ENCODE data around the gene TDRD12.
"Not testable (repeated sequence)": the region's sequence is repeated elsewhere in the genome, so short reads cannot be mapped to it uniquely, and the experiment has no call there.

Gene TDRD12

GRCh38 chr19:32837531-32837930 is 118.0 kb downstream of the TDRD12 start:
- Histone ChIP-seq H3K4me2 (ENCODE audit: low read length, poor library complexity, severe bottlenecking) (no peak overlapping the region), H3K4me1 (ENCODE audit: control insufficient read depth, insufficient read depth, low read depth, low read length) (peaks cover 2% of the 10 kb centered on the region), H2BK15ac (ENCODE audit: low read depth, poor library complexity, severe bottlenecking) (no peak overlapping the region), H4K91ac (ENCODE audit: low read length) (no peak overlapping the region), H2AFZ (ENCODE audit: low read depth, low read length) (no peak overlapping the region), H3K23ac (ENCODE audit: low read length in 2 of 2) (no peak overlapping the region), H3K27me3 (ENCODE audit: control insufficient read depth in 1 of 2, insufficient read depth in 1 of 2, low read length in 2 of 2) (no peaks in the 10 kb centered on the region), H2BK12ac (ENCODE audit: low read length in 2 of 2) (no peak overlapping the region), H4K8ac (ENCODE audit: low read length) (no peak overlapping the region), H3K14ac (ENCODE audit: low read length in 2 of 2) (no peak overlapping the region), H3K9me3 (ENCODE audit: control insufficient read depth, low read length) (peaks cover 5% of the 10 kb centered on the region), H2BK5ac (ENCODE audit: low read depth, low read length, poor library complexity, severe bottlenecking) (no peak overlapping the region), H3K9ac (ENCODE audit: low read length) (no peak overlapping the region), H3K18ac (ENCODE audit: low read depth in 1 of 2, low read length in 2 of 2) (no peak overlapping the region), H3K36me3 (ENCODE audit: control insufficient read depth in 1 of 2, insufficient read depth in 2 of 2, low read depth in 1 of 2, low read length in 2 of 2) (no peaks in the 10 kb centered on the region), H2AK5ac (ENCODE audit: low read length, severe bottlenecking) (no peak overlapping the region), H3K79me1 (replicated peaks; ENCODE audit: low read length, poor library complexity, severe bottlenecking) (no peaks in the 10 kb centered on the region), H3K27ac (ENCODE audit: low read length, poor library complexity, severe bottlenecking) (no peak overlapping the region), H2BK120ac (ENCODE audit: low read depth, low read length) (no peak overlapping the region), H3K4ac (ENCODE audit: low read depth in 1 of 2, low read length in 2 of 2) (no peak overlapping the region), H3K4me3 (ENCODE audit: insufficient read depth in 1 of 2, low read depth in 1 of 2, low read length in 2 of 2) (no peak overlapping the region)
- no peak for DNase-seq
- 100% methylated on average over 3 of the region's 7 CpGs for WGBS

- H3K27ac ChIP-seq (ENCODE audit: low read length, poor library complexity, severe bottlenecking) = no peak overlapping the region
- H3K27me3 ChIP-seq (ENCODE audit: control insufficient read depth in 1 of 2, insufficient read depth in 1 of 2, low read length in 2 of 2) = no peaks in the 10 kb centered on the region
- H2BK120ac ChIP-seq (ENCODE audit: low read depth, low read length) = no peak overlapping the region
- no peak overlapping the region for H2AK5ac ChIP-seq (ENCODE audit: low read length, severe bottlenecking)
- no peaks in the 10 kb centered on the region for H3K79me1 ChIP-seq (replicated peaks; ENCODE audit: low read length, poor library complexity, severe bottlenecking)
- no peak overlapping the region for H2BK12ac ChIP-seq (ENCODE audit: low read length in 2 of 2)
- peaks cover 5% of the 10 kb centered on the region for H3K9me3 ChIP-seq (ENCODE audit: control insufficient read depth, low read length)
- no peak overlapping the region for H2BK5ac ChIP-seq (ENCODE audit: low read depth, low read length, poor library complexity, severe bottlenecking)
- no peaks in the 10 kb centered on the region for H3K36me3 ChIP-seq (ENCODE audit: control insufficient read depth in 1 of 2, insufficient read depth in 2 of 2, low read depth in 1 of 2, low read length in 2 of 2)
- H4K8ac ChIP-seq (ENCODE audit: low read length) = no peak overlapping the region
- H3K4me3 ChIP-seq (ENCODE audit: insufficient read depth in 1 of 2, low read depth in 1 of 2, low read length in 2 of 2) = no peak overlapping the region
- H3K4ac ChIP-seq (ENCODE audit: low read depth in 1 of 2, low read length in 2 of 2) = no peak overlapping the region
- H2BK15ac ChIP-seq (ENCODE audit: low read depth, poor library complexity, severe bottlenecking) = no peak overlapping the region
- no peak overlapping the region for H3K18ac ChIP-seq (ENCODE audit: low read depth in 1 of 2, low read length in 2 of 2)
- no peak overlapping the region for H3K4me2 ChIP-seq (ENCODE audit: low read length, poor library complexity, severe bottlenecking)
- H3K23ac ChIP-seq (ENCODE audit: low read length in 2 of 2) = no peak overlapping the region
- WGBS = 73% methylated on average over 7 of the region's 8 CpGs
- no peak for DNase-seq
- no peak overlapping the region for H4K91ac ChIP-seq (ENCODE audit: low read length)
- H3K9ac ChIP-seq (ENCODE audit: low read length) = no peak overlapping the region
- no peak overlapping the region for H2AFZ ChIP-seq (ENCODE audit: low read depth, low read length)
- peaks cover 2% of the 10 kb centered on the region for H3K4me1 ChIP-seq (ENCODE audit: control insufficient read depth, insufficient read depth, low read depth, low read length)
- H3K14ac ChIP-seq (ENCODE audit: low read length in 2 of 2) = no peak overlapping the region
Measured at GRCh38 chr19:32842061-32842460, 122.5 kb downstream of the TDRD12 start.

GRCh38 chr19:32843716-32844245 is 124.2 kb downstream of the TDRD12 start:
- Histone ChIP-seq H3K4me2 (ENCODE audit: low read length, poor library complexity, severe bottlenecking) (no peak overlapping the region), H2BK15ac (ENCODE audit: low read depth, poor library complexity, severe bottlenecking) (no peak overlapping the region), H3K4me1 (ENCODE audit: control insufficient read depth, insufficient read depth, low read depth, low read length) (peaks cover 2% of the 10 kb centered on the region), H3K79me1 (replicated peaks; ENCODE audit: low read length, poor library complexity, severe bottlenecking) (no peaks in the 10 kb centered on the region), H3K14ac (ENCODE audit: low read length in 2 of 2) (no peak overlapping the region), H3K27me3 (ENCODE audit: control insufficient read depth in 1 of 2, insufficient read depth in 1 of 2, low read length in 2 of 2) (no peaks in the 10 kb centered on the region), H3K9ac (ENCODE audit: low read length) (no peak overlapping the region), H2BK5ac (ENCODE audit: low read depth, low read length, poor library complexity, severe bottlenecking) (no peak overlapping the region), H3K36me3 (ENCODE audit: control insufficient read depth in 1 of 2, insufficient read depth in 2 of 2, low read depth in 1 of 2, low read length in 2 of 2) (no peaks in the 10 kb centered on the region), H3K4me3 (ENCODE audit: insufficient read depth in 1 of 2, low read depth in 1 of 2, low read length in 2 of 2) (no peak overlapping the region), H4K91ac (ENCODE audit: low read length) (no peak overlapping the region), H4K8ac (ENCODE audit: low read length) (no peak overlapping the region), H3K18ac (ENCODE audit: low read depth in 1 of 2, low read length in 2 of 2) (no peak overlapping the region), H2BK12ac (ENCODE audit: low read length in 2 of 2) (no peak overlapping the region), H2AK5ac (ENCODE audit: low read length, severe bottlenecking) (no peak overlapping the region), H2BK120ac (ENCODE audit: low read depth, low read length) (no peak overlapping the region), H3K4ac (ENCODE audit: low read depth in 1 of 2, low read length in 2 of 2) (no peak overlapping the region), H2AFZ (ENCODE audit: low read depth, low read length) (no peak overlapping the region), H3K27ac (ENCODE audit: low read length, poor library complexity, severe bottlenecking) (no peak overlapping the region), H3K23ac (ENCODE audit: low read length in 2 of 2) (no peak overlapping the region), H3K9me3 (ENCODE audit: control insufficient read depth, low read length) (peaks cover 5% of the 10 kb centered on the region)
- no peak for DNase-seq
- 93% methylated on average over 17 of the region's 19 CpGs for WGBS

- no CpG with 5 or more reads among the region's 2 CpGs for WGBS
- H3K79me1 ChIP-seq (replicated peaks; ENCODE audit: low read length, poor library complexity, severe bottlenecking); H2AK5ac ChIP-seq (ENCODE audit: low read length, severe bottlenecking); H3K36me3 ChIP-seq (ENCODE audit: control insufficient read depth in 1 of 2, insufficient read depth in 2 of 2, low read depth in 1 of 2, low read length in 2 of 2); DNase-seq; H3K9ac ChIP-seq (ENCODE audit: low read length); H3K4me2 ChIP-seq (ENCODE audit: low read length, poor library complexity, severe bottlenecking); H2BK12ac ChIP-seq (ENCODE audit: low read length in 2 of 2); H3K14ac ChIP-seq (ENCODE audit: low read length in 2 of 2); H3K4me3 ChIP-seq (ENCODE audit: insufficient read depth in 1 of 2, low read depth in 1 of 2, low read length in 2 of 2); H3K4ac ChIP-seq (ENCODE audit: low read depth in 1 of 2, low read length in 2 of 2); H3K9me3 ChIP-seq (ENCODE audit: control insufficient read depth, low read length); H4K91ac ChIP-seq (ENCODE audit: low read length); H3K23ac ChIP-seq (ENCODE audit: low read length in 2 of 2); H2BK5ac ChIP-seq (ENCODE audit: low read depth, low read length, poor library complexity, severe bottlenecking); H4K8ac ChIP-seq (ENCODE audit: low read length); H3K4me1 ChIP-seq (ENCODE audit: control insufficient read depth, insufficient read depth, low read depth, low read length); H3K18ac ChIP-seq (ENCODE audit: low read depth in 1 of 2, low read length in 2 of 2); H2AFZ ChIP-seq (ENCODE audit: low read depth, low read length); H3K27ac ChIP-seq (ENCODE audit: low read length, poor library complexity, severe bottlenecking); H3K27me3 ChIP-seq (ENCODE audit: control insufficient read depth in 1 of 2, insufficient read depth in 1 of 2, low read length in 2 of 2); H2BK120ac ChIP-seq (ENCODE audit: low read depth, low read length); H2BK15ac ChIP-seq (ENCODE audit: low read depth, poor library complexity, severe bottlenecking): not testable (repeated sequence)
Measured at GRCh38 chr19:32848035-32848434, 128.5 kb downstream of the TDRD12 start.

All from mesenchymal stem cell (in vitro differentiated cells and primary cell).